Spleen (tissue), 7 donors: ENCODE measurements around the gene WNK2.

ENCODE experiments used
- POLR2A ChIP-seq, 3 donors: fragments of 450-650 bp; IDR thresholded peaks; one replicate each; pipeline ENCODE4 v1.5.1; 2017; ENCODE audit warnings: antibody characterized with exemption in 3 of 3, mild to moderate bottlenecking in 1 of 3
- POLR2AphosphoS5 ChIP-seq, 3 donors: sonication (generic); formaldehyde crosslinking; IDR thresholded peaks; one replicate each; pipeline ENCODE4 v1.5.1; 2017; ENCODE audit warnings: antibody characterized with exemption in 3 of 3
- TF ChIP-seq, protein P1 (sequence below), 11 experiments: fragments of 200-600 bp in 7 of 11; fragments of 450-650 bp in 4 of 11; sonication (generic) in 4 of 11; IDR thresholded peaks in 8 of 11; conservative IDR thresholded peaks in 3 of 11; 1 replicate in 7 of 11; 2 replicates in 4 of 11; pipeline versions ENCODE4 v1.4.0 to v1.8.0; 2016 to 2021; ENCODE audit warnings: antibody characterized with exemption in 11 of 11, inconsistent platforms in 4 of 11, mild to moderate bottlenecking in 1 of 11
- donor health status: DM: no; HTN: no; CAD: no; lungs with moderate emphysema.
- donor health status: DM: no; HTN: no; CAD: no.
- donor health status: DM: no; HTN: no; CAD: no.

- TF ChIP-seq, protein P1, sequence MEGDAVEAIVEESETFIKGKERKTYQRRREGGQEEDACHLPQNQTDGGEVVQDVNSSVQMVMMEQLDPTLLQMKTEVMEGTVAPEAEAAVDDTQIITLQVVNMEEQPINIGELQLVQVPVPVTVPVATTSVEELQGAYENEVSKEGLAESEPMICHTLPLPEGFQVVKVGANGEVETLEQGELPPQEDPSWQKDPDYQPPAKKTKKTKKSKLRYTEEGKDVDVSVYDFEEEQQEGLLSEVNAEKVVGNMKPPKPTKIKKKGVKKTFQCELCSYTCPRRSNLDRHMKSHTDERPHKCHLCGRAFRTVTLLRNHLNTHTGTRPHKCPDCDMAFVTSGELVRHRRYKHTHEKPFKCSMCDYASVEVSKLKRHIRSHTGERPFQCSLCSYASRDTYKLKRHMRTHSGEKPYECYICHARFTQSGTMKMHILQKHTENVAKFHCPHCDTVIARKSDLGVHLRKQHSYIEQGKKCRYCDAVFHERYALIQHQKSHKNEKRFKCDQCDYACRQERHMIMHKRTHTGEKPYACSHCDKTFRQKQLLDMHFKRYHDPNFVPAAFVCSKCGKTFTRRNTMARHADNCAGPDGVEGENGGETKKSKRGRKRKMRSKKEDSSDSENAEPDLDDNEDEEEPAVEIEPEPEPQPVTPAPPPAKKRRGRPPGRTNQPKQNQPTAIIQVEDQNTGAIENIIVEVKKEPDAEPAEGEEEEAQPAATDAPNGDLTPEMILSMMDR (IDR thresholded peaks at IDR 0.05 in 8 of 11, conservative IDR thresholded peaks at IDR 0.05 in 3 of 11): no peak
- TF ChIP-seq POLR2AphosphoS5 (IDR thresholded peaks at IDR 0.05) (no peak), POLR2A (IDR thresholded peaks at IDR 0.05) (no peak)
Observed at GRCh38 chr9:93355827-93356226, 171.9 kb downstream of the WNK2 start.
